WI38 (cell line): ENCODE measurements around the gene CLASP1.

Experiments used
- H3K4me3 ChIP-seq: 2 replicates; pipeline ENCODE4 v1.5.1; 2011; ENCODE audit warnings: low read depth, mild to moderate bottlenecking, control low read depth, low read length
- CTCF ChIP-seq: IDR thresholded peaks from 2 replicates; pipeline ENCODE4 v1.5.1; 2012; ENCODE audit warnings: low read depth, mild to moderate bottlenecking, control low read depth, low read length

Gene CLASP1

GRCh38 chr2:121670181-121670580, 20.9 kb upstream of the CLASP1 start:
- TF ChIP-seq CTCF, result no peak
- no peak overlapping the region for H3K4me3 ChIP-seq

GRCh38 chr2:121667618-121668017, 18.4 kb upstream of the CLASP1 start:
- H3K4me3 ChIP-seq, result no peak overlapping the region

GRCh38 chr2:121666042-121666441, 16.8 kb upstream of the CLASP1 start:
- no peak for TF ChIP-seq CTCF
- no peak overlapping the region for H3K4me3 ChIP-seq

More at GRCh38 chr2:121667618-121668017, 18.4 kb upstream of the CLASP1 start:
- TF ChIP-seq CTCF, result no peak

- H3K4me3 ChIP-seq, result no peak overlapping the region
- TF ChIP-seq CTCF, result no peak
Measured at GRCh38 chr2:121665504-121665903, 16.2 kb upstream of the CLASP1 start.

GRCh38 chr2:121664713-121665112, 15.5 kb upstream of the CLASP1 start:
- no peak overlapping the region for H3K4me3 ChIP-seq
- no peak for TF ChIP-seq CTCF

GRCh38 chr2:121664086-121664485, 14.8 kb upstream of the CLASP1 start:
- TF ChIP-seq CTCF, result no peak
- no peak overlapping the region for H3K4me3 ChIP-seq

- no peak overlapping the region for H3K4me3 ChIP-seq
- TF ChIP-seq CTCF, result no peak
Measured at GRCh38 chr2:121663434-121663833, 14.2 kb upstream of the CLASP1 start.
